ENCODE data around the gene GPATCH2.

DNA sequence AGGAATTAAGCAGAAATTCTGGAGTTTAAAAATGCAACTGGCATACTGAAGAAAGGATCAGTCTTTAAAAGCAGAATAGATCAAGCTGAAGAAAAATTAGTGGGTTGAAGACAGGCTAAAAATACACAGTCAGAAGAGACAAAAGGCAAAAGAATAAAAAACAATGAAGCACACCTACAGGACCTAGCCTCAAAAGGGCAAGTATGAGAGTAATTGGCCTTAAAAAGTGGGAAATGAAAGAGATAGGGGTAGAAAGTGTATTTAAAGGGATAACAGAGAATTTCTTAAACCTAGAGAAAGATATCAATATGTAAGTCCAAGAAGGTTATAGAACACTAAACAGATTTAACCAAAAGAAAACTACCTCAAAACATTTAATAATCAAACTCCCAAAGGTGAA is 152.4 kb downstream of the GPATCH2 start:
- no peak for TF ChIP-seq POLR2A (IDR thresholded peaks at IDR 0.05)
- TF ChIP-seq, protein P1, sequence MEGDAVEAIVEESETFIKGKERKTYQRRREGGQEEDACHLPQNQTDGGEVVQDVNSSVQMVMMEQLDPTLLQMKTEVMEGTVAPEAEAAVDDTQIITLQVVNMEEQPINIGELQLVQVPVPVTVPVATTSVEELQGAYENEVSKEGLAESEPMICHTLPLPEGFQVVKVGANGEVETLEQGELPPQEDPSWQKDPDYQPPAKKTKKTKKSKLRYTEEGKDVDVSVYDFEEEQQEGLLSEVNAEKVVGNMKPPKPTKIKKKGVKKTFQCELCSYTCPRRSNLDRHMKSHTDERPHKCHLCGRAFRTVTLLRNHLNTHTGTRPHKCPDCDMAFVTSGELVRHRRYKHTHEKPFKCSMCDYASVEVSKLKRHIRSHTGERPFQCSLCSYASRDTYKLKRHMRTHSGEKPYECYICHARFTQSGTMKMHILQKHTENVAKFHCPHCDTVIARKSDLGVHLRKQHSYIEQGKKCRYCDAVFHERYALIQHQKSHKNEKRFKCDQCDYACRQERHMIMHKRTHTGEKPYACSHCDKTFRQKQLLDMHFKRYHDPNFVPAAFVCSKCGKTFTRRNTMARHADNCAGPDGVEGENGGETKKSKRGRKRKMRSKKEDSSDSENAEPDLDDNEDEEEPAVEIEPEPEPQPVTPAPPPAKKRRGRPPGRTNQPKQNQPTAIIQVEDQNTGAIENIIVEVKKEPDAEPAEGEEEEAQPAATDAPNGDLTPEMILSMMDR (IDR thresholded peaks at IDR 0.05), result no peak
